Pancreas (tissue), 10 donors: ENCODE data around the gene DOCK4. TPM values are rescaled to one million over a fixed set of nuclear protein-coding genes. Genes with fewer than 3 reads are reported as not detected.

ENCODE experiments used
- ATAC-seq, 4 donors: fragments of 200-7000 bp; cut with Tn5 transposase; one replicate each; pipeline versions ENCODE4 v1.8.0 to v1.9.1; 2020; ENCODE audit warnings: mild to moderate bottlenecking in 4 of 4, moderate library complexity in 4 of 4
- DNase-seq, 6 donors: peaks; one replicate each; pipeline ENCODE4 v3.0.0-alpha.2; 2020
- FAIRE-seq: peaks from 2 replicates; lab custom pipeline; 2012; peaks lifted over from hg19 to GRCh38; lab: Jason Lieb, UNC
- H3K27ac ChIP-seq, 4 donors: fragments of 200-600 bp; sonication (generic); 1 replicate in 3 of 4; 2 replicates in 1 of 4; pipeline versions ENCODE4 v1.5.0 to v1.8.0; 2020
- H3K27me3 ChIP-seq, 4 donors: fragments of 200-600 bp; one replicate each; pipeline ENCODE4 v1.8.0; 2021
- H3K36me3 ChIP-seq, 3 donors: fragments of 200-600 bp; sonication (generic) in 1 of 3; one replicate each; pipeline versions ENCODE4 v1.5.0 to v1.8.0; 2020 to 2021
- H3K4me1 ChIP-seq, 3 donors: fragments of 200-600 bp; one replicate each; pipeline ENCODE4 v1.8.0; 2021
- H3K4me3 ChIP-seq, 4 donors: fragments of 200-600 bp; sonication (generic) in 2 of 4; one replicate each; pipeline versions ENCODE4 v1.5.0 to v1.8.0; 2020 to 2021
- H3K9me3 ChIP-seq, 4 donors: fragments of 200-600 bp; one replicate each; pipeline ENCODE4 v1.8.0; 2021
- CTCF ChIP-seq, 4 donors: fragments of 200-600 bp; sonication (generic) in 3 of 4; IDR thresholded peaks; one replicate each; pipeline versions ENCODE4 v1.5.0 to v1.8.0; 2021; ENCODE audit warnings: antibody characterized with exemption in 4 of 4
- WGBS, 2 donors: extraction: QIAGEN DNeasy Blood & Tissue Kit; methylation state at CpG; one replicate each; pipeline ENCODE4 v1.1.7; 2013; 5-methylcytosine and 5-hydroxymethylcytosine counted together
- intact Hi-C, 3 donors: fragments of 100-400 bp; cut with DNase I; formaldehyde crosslinking; loops; one replicate each; pipeline versions ENCODE4 v1.11.1 to v1.14.2; 2022
- polyA plus RNA-seq, 2 donors: library from polyadenylated mRNA; stranded (reverse); fragments of 200-250 nt; gene quantifications; one replicate each; pipeline ENCODE4 v1.2.3, GENCODE V29; 2013
- total RNA-seq, 6 donors: library from RNA; stranded (reverse); fragmentation: NEBNext Ultra II Directional in 4 of 6; extraction: Animal tissue kit (Norgen Biotek cat#: 25700) in 4 of 6; gene quantifications; one replicate each; pipeline versions ENCODE4 v1.2.1 to v1.2.4, GENCODE V29; 2021 to 2023
- donor health status: healthy with polysubstance abuse.
- donor health status: DM: no; HTN: no; CAD: no; lungs with moderate emphysema.
- donor health status: DM: no; HTN: no; CAD: no.
- donor health status: control.
- donor health status: control.
- donor health status: Bipolar disorder and iron deficiency.
- donor health status: DM: yes; HTN: yes; CAD: no.
- donor health status: DM: no; HTN: no; CAD: no.
- donor health status: DM: no; HTN: no; CAD: no.
- donor health status: DM: yes; HTN: yes; CAD: no.

DOCK4 gene
- total and polyA plus RNA-seq, 8 donors = 5.4 to 15.5 (median 6.1) TPM

GRCh38 chr7:112031689-112032088, 174.5 kb downstream of the DOCK4 start:
- 78% methylated on average over 5 of the region's 5 CpGs for WGBS, 2 donors
- ATAC-seq = no peak

GRCh38 chr7:112025556-112025955, 180.6 kb downstream of the DOCK4 start:
- DNase-seq (no peak), ATAC-seq (no peak), FAIRE-seq (no peak)
- Histone ChIP-seq H3K27ac (no peak overlapping the region), H3K9me3 (no peaks in the 10 kb centered on the region), H3K4me3 (no peak overlapping the region), H3K27me3 (no peaks in the 10 kb centered on the region), H3K36me3 (no peaks in the 10 kb centered on the region), H3K4me1 (no peaks in the 10 kb centered on the region)
- no peak for TF ChIP-seq CTCF (IDR thresholded peaks at IDR 0.05)
- intact Hi-C loops = no loop called here
- 90 to 98% methylated on average over 2 of the region's 2 CpGs for WGBS, 2 donors

More at GRCh38 chr7:112031689-112032088, 174.5 kb downstream of the DOCK4 start:
- H3K4me3 ChIP-seq = no peak overlapping the region
- no peaks in the 10 kb centered on the region for H3K36me3 ChIP-seq
- H3K27ac ChIP-seq = no peak overlapping the region
- intact Hi-C loops = no loop called here
- no peaks in the 10 kb centered on the region for H3K4me1 ChIP-seq
- DNase-seq = no peak
- no peak for TF ChIP-seq CTCF (IDR thresholded peaks at IDR 0.05)
- H3K9me3 ChIP-seq = no peaks in the 10 kb centered on the region
- FAIRE-seq = no peak
- H3K27me3 ChIP-seq = no peaks in the 10 kb centered on the region

- Histone ChIP-seq H3K27me3 (no peaks in the 10 kb centered on the region), H3K9me3 (no peaks in the 10 kb centered on the region), H3K4me1 (peaks cover 0 to 14% (median 11%) of the 10 kb centered on the region in 3 donors), H3K36me3 (no peaks in the 10 kb centered on the region), H3K4me3 (no peak overlapping the region), H3K27ac (no peak overlapping the region)
- no peak for ATAC-seq
- no peak for TF ChIP-seq CTCF (IDR thresholded peaks at IDR 0.05)
- DNase-seq = no peak
- intact Hi-C loops = no loop called here
- WGBS, 2 donors = 85 to 88% methylated on average over 6 of the region's 6 CpGs
- no peak for FAIRE-seq
Measured at GRCh38 chr7:112023786-112024185, 182.4 kb downstream of the DOCK4 start.

- H3K9me3 ChIP-seq = no peaks in the 10 kb centered on the region
- intact Hi-C loops = no loop called here
- FAIRE-seq = no peak
- no peaks in the 10 kb centered on the region for H3K27me3 ChIP-seq
- H3K27ac ChIP-seq = no peak overlapping the region
- no peak for DNase-seq
- no peak overlapping the region for H3K4me3 ChIP-seq
- no peak for ATAC-seq
- WGBS, 2 donors = 80 to 81% methylated on average over 2 of the region's 2 CpGs
- no peak for TF ChIP-seq CTCF (IDR thresholded peaks at IDR 0.05)
- peaks cover 0 to 19% (median 17%) of the 10 kb centered on the region in 3 donors for H3K4me1 ChIP-seq
- no peaks in the 10 kb centered on the region for H3K36me3 ChIP-seq
Measured at GRCh38 chr7:112023282-112023681, 182.9 kb downstream of the DOCK4 start.

- intact Hi-C loops = no loop called here
- no peaks in the 10 kb centered on the region for H3K36me3 ChIP-seq
- DNase-seq = no peak
- no peak for ATAC-seq
- no peak for TF ChIP-seq CTCF (IDR thresholded peaks at IDR 0.05)
- no peaks in the 10 kb centered on the region for H3K27me3 ChIP-seq
- H3K4me1 ChIP-seq = peaks cover 0 to 19% (median 17%) of the 10 kb centered on the region in 3 donors
- no peak overlapping the region for H3K27ac ChIP-seq
- H3K4me3 ChIP-seq = no peak overlapping the region
- H3K9me3 ChIP-seq = no peaks in the 10 kb centered on the region
- no peak for FAIRE-seq
- 69 to 75% methylated on average over 6 of the region's 6 CpGs for WGBS, 2 donors
Measured at GRCh38 chr7:112022128-112022527, 184.1 kb downstream of the DOCK4 start.
